SK-N-SH treated with all-trans-retinoic acid at 6 μM for 48 hours (cell line): Measurements from ENCODE around the gene ATP7B.

Source experiments
- ATAC-seq: fragments of 200-7000 bp; cut with Tn5 transposase; 3 replicates; pipeline ENCODE4 v1.9.1; 2020; ENCODE audit warnings: mild to moderate bottlenecking, moderate library complexity
- ARNTL ChIP-seq: fragments of 450-650 bp; formaldehyde crosslinking; IDR thresholded peaks from 2 replicates; pipeline ENCODE4 v1.5.0; 2020; ENCODE audit warnings: low read depth, mild to moderate bottlenecking, moderate library complexity, borderline replicate concordance
- BACH2 ChIP-seq: fragments of 250-450 bp; sonication (Bioruptor Pico); IDR thresholded peaks from 2 replicates; pipeline ENCODE4 v1.9.0; 2021; ENCODE audit warnings: mild to moderate bottlenecking, borderline replicate concordance
- ESRRG ChIP-seq: fragments of 250-450 bp; sonication (Bioruptor Pico); IDR thresholded peaks from 2 replicates; pipeline ENCODE4 v1.6.1; 2021; ENCODE audit warnings: mild to moderate bottlenecking
- GLIS3 ChIP-seq: fragments of 250-450 bp; sonication (Bioruptor Pico); IDR thresholded peaks from 2 replicates; pipeline ENCODE4 v1.5.0; 2020; ENCODE audit warnings: mild to moderate bottlenecking, moderate library complexity
- ISL1 ChIP-seq: fragments of 250-450 bp; sonication (Bioruptor Pico); IDR thresholded peaks from 2 replicates; pipeline ENCODE4 v2.1.2; 2022; ENCODE audit warnings: mild to moderate bottlenecking, moderate library complexity
- RARB ChIP-seq: fragments of 250-450 bp; sonication (Bioruptor Pico); IDR thresholded peaks from 2 replicates; pipeline ENCODE4 v1.8.0; 2021; ENCODE audit warnings: mild to moderate bottlenecking, moderate library complexity
- SNAI2 ChIP-seq: fragments of 250-450 bp; sonication (Bioruptor Pico); IDR thresholded peaks from 2 replicates; pipeline ENCODE4 v1.5.0; 2020; ENCODE audit warnings: mild to moderate bottlenecking, moderate library complexity
- TOX ChIP-seq: fragments of 250-450 bp; sonication (Bioruptor Pico); IDR thresholded peaks from 2 replicates; pipeline ENCODE4 v1.8.0; 2021; ENCODE audit warnings: mild to moderate bottlenecking, moderate library complexity, borderline replicate concordance
- ZC3H10 ChIP-seq: fragments of 250-450 bp; sonication (Bioruptor Pico); IDR thresholded peaks from 2 replicates; pipeline ENCODE4 v1.5.1; 2021; ENCODE audit warnings: mild to moderate bottlenecking, moderate library complexity
- ZFP30 ChIP-seq: fragments of 450-650 bp; formaldehyde crosslinking; IDR thresholded peaks from 2 replicates; pipeline ENCODE4 v1.5.0; 2022; ENCODE audit warnings: mild to moderate bottlenecking, moderate library complexity
- ZNF70 ChIP-seq: fragments of 450-650 bp; formaldehyde crosslinking; IDR thresholded peaks from 2 replicates; pipeline ENCODE4 v1.5.0; 2020; ENCODE audit warnings: mild to moderate bottlenecking, moderate library complexity
- ZNF8 ChIP-seq: fragments of 450-650 bp; formaldehyde crosslinking; IDR thresholded peaks from 2 replicates; pipeline ENCODE4 v1.5.0; 2020; ENCODE audit warnings: mild to moderate bottlenecking, moderate library complexity
- TF ChIP-seq, protein P1 (sequence below): fragments of 250-450 bp; sonication (Bioruptor Pico); IDR thresholded peaks from 2 replicates; pipeline ENCODE4 v1.5.1; 2020; ENCODE audit warnings: low read depth, mild to moderate bottlenecking, moderate library complexity
- TF ChIP-seq, protein P2 (sequence below): fragments of 250-450 bp; sonication (Bioruptor Pico); IDR thresholded peaks from 2 replicates; pipeline ENCODE4 v1.5.0; 2020; ENCODE audit warnings: mild to moderate bottlenecking, moderate library complexity
- TF ChIP-seq, protein P3 (sequence below): fragments of 250-450 bp; sonication (Bioruptor Pico); IDR thresholded peaks from 2 replicates; pipeline ENCODE4 v1.8.0; 2020; ENCODE audit warnings: mild to moderate bottlenecking, moderate library complexity, borderline replicate concordance
- TF ChIP-seq, protein P4 (sequence below): fragments of 250-450 bp; sonication (Bioruptor Pico); IDR thresholded peaks from 2 replicates; pipeline ENCODE4 v1.5.1; 2021; ENCODE audit warnings: mild to moderate bottlenecking, moderate library complexity

Gene ATP7B

DNA sequence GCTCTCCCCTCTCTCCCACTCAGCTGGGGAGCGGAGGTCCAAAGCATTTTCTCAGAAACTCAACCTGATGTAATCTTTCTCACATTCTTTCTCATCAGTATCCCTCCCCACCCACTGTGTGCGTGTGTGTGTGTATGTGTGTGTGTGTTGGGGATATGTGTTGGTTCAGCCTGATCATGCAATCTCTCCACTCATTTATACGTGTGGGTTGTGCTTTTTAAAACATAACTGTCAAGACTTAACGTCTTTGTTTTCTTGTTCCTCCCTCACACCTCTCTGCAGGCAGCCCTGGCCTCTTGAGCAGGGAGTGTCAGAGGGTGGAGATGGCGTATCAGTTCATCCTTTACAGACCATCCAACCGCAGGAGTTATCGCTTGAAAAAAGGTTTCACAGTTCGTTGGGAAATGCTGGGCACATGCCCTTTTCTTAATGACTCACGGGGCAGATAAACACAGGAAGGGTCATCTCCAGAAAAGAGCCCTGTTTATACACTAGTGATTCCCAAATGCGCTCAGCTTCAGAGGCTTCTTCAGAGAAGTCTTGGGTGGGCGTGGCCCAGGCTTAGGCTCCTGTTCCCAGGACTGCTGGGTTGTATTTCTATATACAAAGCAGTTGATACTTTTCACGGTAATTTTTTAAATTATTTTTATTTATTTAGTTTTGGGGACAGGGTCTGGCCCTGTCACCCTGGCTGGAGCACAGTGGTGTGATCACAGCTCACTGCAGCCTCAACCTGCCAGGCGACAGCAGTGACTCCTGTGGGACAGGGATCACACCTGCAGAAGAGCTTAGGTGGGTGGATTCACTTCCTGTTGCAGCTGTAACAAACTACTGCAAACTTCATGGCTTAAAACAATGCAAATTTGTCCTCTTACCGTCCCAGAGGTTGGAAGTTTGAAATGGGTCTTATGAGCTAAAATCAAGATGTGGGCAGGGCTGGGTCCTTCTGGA, 89.2 kb downstream of the ATP7B start:
- TF ChIP-seq, protein P1, sequence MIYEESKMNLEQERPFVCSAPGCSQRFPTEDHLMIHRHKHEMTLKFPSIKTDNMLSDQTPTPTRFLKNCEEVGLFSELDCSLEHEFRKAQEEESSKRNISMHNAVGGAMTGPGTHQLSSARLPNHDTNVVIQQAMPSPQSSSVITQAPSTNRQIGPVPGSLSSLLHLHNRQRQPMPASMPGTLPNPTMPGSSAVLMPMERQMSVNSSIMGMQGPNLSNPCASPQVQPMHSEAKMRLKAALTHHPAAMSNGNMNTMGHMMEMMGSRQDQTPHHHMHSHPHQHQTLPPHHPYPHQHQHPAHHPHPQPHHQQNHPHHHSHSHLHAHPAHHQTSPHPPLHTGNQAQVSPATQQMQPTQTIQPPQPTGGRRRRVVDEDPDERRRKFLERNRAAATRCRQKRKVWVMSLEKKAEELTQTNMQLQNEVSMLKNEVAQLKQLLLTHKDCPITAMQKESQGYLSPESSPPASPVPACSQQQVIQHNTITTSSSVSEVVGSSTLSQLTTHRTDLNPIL (CRISPR knock-in tag): no peak
- TF ChIP-seq ESRRG (CRISPR knock-in tag) (no peak), ARNTL (CRISPR knock-in tag) (no peak)
- ATAC-seq: no peak

DNA sequence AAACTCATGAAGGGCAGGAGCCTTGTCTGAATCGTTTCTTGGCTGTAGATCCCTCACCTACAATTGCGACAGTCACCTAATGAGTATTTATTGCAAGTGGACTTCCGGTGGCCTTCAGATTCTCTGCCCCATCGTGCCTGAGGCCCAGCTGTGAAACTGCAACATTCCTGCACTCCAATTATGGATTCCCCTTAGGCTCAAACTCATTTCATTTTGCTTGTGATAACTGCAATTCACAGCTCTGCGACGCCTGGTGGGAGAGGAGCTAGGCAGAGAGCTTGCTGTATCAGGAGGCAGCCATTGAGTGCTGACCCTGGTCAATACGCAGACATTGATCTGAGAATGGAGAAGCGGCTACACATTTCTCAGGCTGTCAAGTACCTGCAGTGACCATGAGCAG, 90.5 kb downstream of the ATP7B start:
- no peak for ATAC-seq
- TF ChIP-seq ISL1 (CRISPR knock-in tag) (no peak), BACH2 (CRISPR knock-in tag) (no peak), ZC3H10 (CRISPR knock-in tag) (no peak), SNAI2 (no peak), ESRRG (CRISPR knock-in tag) (no peak), GLIS3 (CRISPR knock-in tag) (no peak), ARNTL (CRISPR knock-in tag) (no peak), ZNF8 (CRISPR knock-in tag) (no peak), TOX (CRISPR knock-in tag) (no peak), ZFP30 (no peak), ZNF70 (CRISPR knock-in tag) (no peak), RARB (CRISPR knock-in tag) (no peak)
- TF ChIP-seq, protein P2, sequence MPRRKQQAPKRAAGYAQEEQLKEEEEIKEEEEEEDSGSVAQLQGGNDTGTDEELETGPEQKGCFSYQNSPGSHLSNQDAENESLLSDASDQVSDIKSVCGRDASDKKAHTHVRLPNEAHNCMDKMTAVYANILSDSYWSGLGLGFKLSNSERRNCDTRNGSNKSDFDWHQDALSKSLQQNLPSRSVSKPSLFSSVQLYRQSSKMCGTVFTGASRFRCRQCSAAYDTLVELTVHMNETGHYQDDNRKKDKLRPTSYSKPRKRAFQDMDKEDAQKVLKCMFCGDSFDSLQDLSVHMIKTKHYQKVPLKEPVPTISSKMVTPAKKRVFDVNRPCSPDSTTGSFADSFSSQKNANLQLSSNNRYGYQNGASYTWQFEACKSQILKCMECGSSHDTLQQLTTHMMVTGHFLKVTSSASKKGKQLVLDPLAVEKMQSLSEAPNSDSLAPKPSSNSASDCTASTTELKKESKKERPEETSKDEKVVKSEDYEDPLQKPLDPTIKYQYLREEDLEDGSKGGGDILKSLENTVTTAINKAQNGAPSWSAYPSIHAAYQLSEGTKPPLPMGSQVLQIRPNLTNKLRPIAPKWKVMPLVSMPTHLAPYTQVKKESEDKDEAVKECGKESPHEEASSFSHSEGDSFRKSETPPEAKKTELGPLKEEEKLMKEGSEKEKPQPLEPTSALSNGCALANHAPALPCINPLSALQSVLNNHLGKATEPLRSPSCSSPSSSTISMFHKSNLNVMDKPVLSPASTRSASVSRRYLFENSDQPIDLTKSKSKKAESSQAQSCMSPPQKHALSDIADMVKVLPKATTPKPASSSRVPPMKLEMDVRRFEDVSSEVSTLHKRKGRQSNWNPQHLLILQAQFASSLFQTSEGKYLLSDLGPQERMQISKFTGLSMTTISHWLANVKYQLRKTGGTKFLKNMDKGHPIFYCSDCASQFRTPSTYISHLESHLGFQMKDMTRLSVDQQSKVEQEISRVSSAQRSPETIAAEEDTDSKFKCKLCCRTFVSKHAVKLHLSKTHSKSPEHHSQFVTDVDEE (CRISPR knock-in tag): no peak

DNA sequence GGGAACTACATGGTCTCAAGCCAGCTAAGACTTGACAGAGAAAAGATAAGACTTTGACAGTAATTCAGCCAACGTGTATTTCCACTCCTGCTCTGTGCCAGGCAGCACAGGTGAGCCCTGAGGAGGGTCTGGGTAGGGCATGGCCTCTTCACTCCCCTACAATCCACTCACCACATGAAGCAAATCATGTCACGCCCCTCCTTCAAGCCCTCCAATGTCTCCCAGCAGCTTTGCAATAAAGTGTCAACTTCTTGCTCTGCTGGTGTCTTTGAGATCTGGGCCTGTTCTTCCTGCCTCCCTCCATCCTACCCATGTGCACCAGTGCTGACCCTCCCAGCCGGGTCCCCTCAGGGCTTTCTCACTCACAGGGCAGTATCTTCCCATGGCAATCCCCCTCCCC, 91.0 kb downstream of the ATP7B start:
- TF ChIP-seq, protein P1 (CRISPR knock-in tag): no peak
- TF ChIP-seq, protein P2 (CRISPR knock-in tag): no peak
- no peak for TF ChIP-seq ZNF8 (CRISPR knock-in tag)
- TF ChIP-seq ZFP30: no peak
- TF ChIP-seq, protein P3, sequence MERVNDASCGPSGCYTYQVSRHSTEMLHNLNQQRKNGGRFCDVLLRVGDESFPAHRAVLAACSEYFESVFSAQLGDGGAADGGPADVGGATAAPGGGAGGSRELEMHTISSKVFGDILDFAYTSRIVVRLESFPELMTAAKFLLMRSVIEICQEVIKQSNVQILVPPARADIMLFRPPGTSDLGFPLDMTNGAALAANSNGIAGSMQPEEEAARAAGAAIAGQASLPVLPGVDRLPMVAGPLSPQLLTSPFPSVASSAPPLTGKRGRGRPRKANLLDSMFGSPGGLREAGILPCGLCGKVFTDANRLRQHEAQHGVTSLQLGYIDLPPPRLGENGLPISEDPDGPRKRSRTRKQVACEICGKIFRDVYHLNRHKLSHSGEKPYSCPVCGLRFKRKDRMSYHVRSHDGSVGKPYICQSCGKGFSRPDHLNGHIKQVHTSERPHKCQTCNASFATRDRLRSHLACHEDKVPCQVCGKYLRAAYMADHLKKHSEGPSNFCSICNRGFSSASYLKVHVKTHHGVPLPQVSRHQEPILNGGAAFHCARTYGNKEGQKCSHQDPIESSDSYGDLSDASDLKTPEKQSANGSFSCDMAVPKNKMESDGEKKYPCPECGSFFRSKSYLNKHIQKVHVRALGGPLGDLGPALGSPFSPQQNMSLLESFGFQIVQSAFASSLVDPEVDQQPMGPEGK (CRISPR knock-in tag): no peak
- TF ChIP-seq, protein P4, sequence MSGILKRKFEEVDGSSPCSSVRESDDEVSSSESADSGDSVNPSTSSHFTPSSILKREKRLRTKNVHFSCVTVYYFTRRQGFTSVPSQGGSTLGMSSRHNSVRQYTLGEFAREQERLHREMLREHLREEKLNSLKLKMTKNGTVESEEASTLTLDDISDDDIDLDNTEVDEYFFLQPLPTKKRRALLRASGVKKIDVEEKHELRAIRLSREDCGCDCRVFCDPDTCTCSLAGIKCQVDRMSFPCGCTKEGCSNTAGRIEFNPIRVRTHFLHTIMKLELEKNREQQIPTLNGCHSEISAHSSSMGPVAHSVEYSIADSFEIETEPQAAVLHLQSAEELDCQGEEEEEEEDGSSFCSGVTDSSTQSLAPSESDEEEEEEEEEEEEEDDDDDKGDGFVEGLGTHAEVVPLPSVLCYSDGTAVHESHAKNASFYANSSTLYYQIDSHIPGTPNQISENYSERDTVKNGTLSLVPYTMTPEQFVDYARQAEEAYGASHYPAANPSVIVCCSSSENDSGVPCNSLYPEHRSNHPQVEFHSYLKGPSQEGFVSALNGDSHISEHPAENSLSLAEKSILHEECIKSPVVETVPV: no peak
- no peak for TF ChIP-seq ZNF70 (CRISPR knock-in tag)
- TF ChIP-seq RARB (CRISPR knock-in tag): no peak
- TF ChIP-seq ZC3H10 (CRISPR knock-in tag): no peak
- no peak for ATAC-seq
